ENCODE data around the gene CDHR4.
A peak's percentile ranks its signal among the peaks of the same experiment; 100 is the strongest.

GRCh38 chr3:49841126-49841696 lies 41.5 kb upstream of the CDHR4 start:
- TF ChIP-seq CTCF (IDR thresholded peaks at IDR 0.05), result peak in 4 of 6 experiments; percentile 8 to 20 (median 18)
- no peak for TF ChIP-seq POLR2A (IDR thresholded peaks at IDR 0.05)
